ENCODE measurements around the gene GULP1.

The GULP1 gene

DNA sequence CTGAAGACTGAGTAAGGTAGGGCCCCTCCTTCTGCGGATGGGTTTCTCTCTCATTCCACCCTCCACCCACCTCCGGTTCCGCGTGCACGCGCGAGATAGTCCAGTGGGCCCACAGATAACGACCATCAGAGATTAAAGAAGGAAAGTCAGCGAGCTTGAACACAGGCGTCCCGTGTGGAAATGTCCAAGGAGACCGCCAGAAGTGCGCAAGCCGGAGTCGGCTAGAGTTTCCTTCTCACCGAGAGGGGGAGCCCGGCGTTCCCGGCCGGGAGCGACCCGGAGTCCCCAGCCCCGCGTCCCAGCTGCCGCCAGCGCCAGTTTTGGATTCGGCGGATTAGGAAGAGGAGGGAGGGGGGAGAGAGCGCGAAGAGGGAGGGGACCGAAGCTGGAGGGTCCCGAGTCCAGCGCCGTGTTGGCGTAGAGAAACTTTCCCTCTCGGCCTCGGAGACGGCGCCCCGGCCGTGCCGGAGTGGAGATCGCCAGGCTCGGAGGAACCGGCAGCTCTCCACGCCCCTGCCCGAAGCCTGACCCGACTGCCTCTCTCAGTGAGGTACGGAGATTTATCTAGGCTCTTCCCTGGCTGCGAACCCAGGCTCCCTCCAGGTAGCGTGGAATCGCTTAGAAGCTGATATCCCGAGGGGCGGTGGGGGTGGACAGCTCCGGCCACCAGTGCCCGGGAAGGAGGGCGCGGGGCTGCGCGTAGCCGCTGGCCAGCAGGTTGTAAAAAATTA lies at the start of gene GULP1:
TSS of gene GULP1 (plus strand) at position 258 of the 731 bp plus-strand sequence. CDS start 185,829 bp downstream, outside the sequence.
- peak; percentile 81 for TF ChIP-seq CTCF (conservative IDR thresholded peaks at IDR 0.05)
- H3K27ac ChIP-seq = peak within 1 kb of the TSS; percentile 99

DNA sequence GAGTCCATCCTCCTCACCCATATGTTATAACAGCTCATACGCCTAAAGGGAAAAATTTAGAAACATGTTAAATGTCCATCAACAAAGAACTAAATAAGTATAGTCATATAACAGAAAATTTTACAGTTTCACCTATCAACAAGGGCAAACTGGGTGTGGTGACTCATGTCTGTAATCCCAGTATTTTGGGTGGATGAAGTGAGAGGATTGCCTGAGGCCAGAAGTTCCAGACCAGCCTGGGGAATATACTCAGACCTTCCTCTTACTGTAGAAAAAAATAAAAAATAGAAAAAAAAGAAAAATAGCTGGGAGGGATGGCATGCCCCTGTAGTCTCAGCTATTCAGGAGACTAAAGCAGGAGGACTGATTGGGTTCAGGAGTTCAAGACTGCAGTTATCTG lies 48.3 kb upstream of the GULP1 start:
- no peak for TF ChIP-seq CTCF (conservative IDR thresholded peaks at IDR 0.05)
- H3K27ac ChIP-seq = no peak overlapping the region

GRCh38 chr2:188244383-188244782 lies 47.3 kb upstream of the GULP1 start:
- no peak overlapping the region for H3K27ac ChIP-seq
- no peak for TF ChIP-seq CTCF (conservative IDR thresholded peaks at IDR 0.05)

GRCh38 chr2:188245230-188245629 lies 46.4 kb upstream of the GULP1 start:
- no peak for TF ChIP-seq CTCF (conservative IDR thresholded peaks at IDR 0.05)
- no peak overlapping the region for H3K27ac ChIP-seq

- H3K27ac ChIP-seq = no peak overlapping the region
- no peak for TF ChIP-seq CTCF (conservative IDR thresholded peaks at IDR 0.05)
These were observed 43.2 kb upstream of the GULP1 start for GRCh38 chr2:188248513-188248912.

DNA sequence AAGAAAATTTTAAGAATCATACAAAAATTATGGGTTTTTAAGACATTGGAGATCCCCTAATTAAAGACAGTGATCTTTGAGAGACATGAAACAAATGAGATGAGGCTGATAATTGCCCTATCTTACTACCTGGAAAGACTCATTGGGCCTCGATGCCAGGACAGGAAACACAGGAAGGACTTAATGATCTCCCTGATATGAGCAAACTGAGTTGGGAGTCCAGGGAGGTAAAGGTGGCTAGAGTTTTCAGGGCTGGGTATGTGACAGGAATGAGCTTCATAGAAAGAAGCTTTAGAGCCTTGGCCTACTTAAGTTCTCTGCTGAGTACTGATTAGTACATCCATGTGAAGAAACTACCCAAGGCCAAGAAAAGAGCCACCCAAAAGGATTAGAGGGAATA lies 40.6 kb upstream of the GULP1 start:
- TF ChIP-seq CTCF (conservative IDR thresholded peaks at IDR 0.05) = no peak
- H3K27ac ChIP-seq = no peak overlapping the region

GRCh38 chr2:188256420-188256819 lies 35.3 kb upstream of the GULP1 start:
- TF ChIP-seq CTCF (conservative IDR thresholded peaks at IDR 0.05) = no peak

More at GRCh38 chr2:188256420-188256819, 35.3 kb upstream of the GULP1 start:
- no peak overlapping the region for H3K27ac ChIP-seq
